ENCODE results near the gene SPIC. TPM values are rescaled to one million over a fixed set of nuclear protein-coding genes. Genes with fewer than 3 reads are reported as not detected.

The SPIC gene
- total RNA-seq, 1 experiment from 2014 or later, result not detected

DNA sequence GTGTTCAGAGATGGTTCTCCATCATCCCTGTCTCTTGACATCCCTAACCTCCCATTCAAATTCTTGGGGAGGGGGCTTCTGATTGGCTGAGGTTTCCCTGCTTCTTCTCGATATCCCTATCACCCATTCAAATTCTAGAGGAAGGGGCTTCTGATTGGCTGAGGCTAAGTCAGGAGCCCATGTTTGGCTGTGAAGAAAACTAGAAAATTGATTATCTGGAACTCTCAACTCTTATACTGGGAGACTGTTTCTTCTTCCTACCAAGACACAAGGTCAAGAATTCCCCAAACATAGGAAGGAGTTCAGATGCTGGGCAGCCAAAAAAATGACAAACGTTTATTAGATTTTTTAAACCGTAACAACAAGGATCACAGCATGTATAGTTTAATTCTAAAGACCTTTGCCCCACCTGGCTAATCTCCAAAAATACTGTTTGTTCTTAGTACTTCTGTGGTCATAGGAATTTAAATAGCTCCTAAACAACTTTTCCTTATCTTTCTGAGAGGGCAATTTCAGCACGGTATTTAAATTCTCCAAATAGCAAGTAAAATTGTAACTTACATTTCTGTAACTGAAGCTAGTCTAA is 26.4 kb downstream of the SPIC start:
- no peak overlapping the region for H2BK12ac ChIP-seq (ENCODE audit: insufficient read length, low read depth, low read length)
- H3K27ac Mint-ChIP-seq, result no peak overlapping the region
- H3K79me1 ChIP-seq (ENCODE audit: insufficient read depth, low read depth, low read length, poor library complexity, severe bottlenecking), result no peaks in the 10 kb centered on the region
- H4K91ac ChIP-seq (ENCODE audit: insufficient read length, low read depth, low read length), result no peak overlapping the region
- no peak overlapping the region for H3K4me3 Mint-ChIP-seq
- H3K27ac ChIP-seq (ENCODE audit: insufficient read length, low read depth, low read length), result no peak overlapping the region
- H2BK120ac ChIP-seq (ENCODE audit: low read depth, low read length, poor library complexity, severe bottlenecking), result no peak overlapping the region
- H2BK20ac ChIP-seq (ENCODE audit: low read depth, low read length, poor library complexity, severe bottlenecking), result no peak overlapping the region
- H4K20me1 ChIP-seq (ENCODE audit: control insufficient read depth, insufficient read depth, insufficient read length), result no peaks in the 10 kb centered on the region
- no peak overlapping the region for H3K56ac ChIP-seq (ENCODE audit: insufficient read length, low read depth, low read length)
- H3T11ph ChIP-seq (ENCODE audit: low read length), result no peak overlapping the region
- no peaks in the 10 kb centered on the region for H3K27me3 ChIP-seq (ENCODE audit: insufficient read depth, low read length)
- H2AK5ac ChIP-seq (ENCODE audit: insufficient read length, low read length), result no peak overlapping the region
- H3K79me2 ChIP-seq (ENCODE audit: insufficient read depth, low read length), result no peaks in the 10 kb centered on the region
- H3K9me3 Mint-ChIP-seq, result peaks cover 5 to 6% of the 10 kb centered on the region in 2 experiments; a peak in 4 of 5 replicates
- H3K4ac ChIP-seq (ENCODE audit: low read depth, low read length), result no peak overlapping the region
- H4K8ac ChIP-seq (replicated peaks; ENCODE audit: insufficient read length, low read depth, low read length), result no peak overlapping the region
- H3K18ac ChIP-seq (ENCODE audit: insufficient read length, low read depth, low read length), result no peak overlapping the region
- no peak overlapping the region for H2BK15ac ChIP-seq (ENCODE audit: low read depth, low read length)
- no peaks in the 10 kb centered on the region for H3K23me2 ChIP-seq (ENCODE audit: insufficient read length, low read depth, low read length, poor library complexity, severe bottlenecking)
- no peak for DNase-seq
- H3K27me3 Mint-ChIP-seq (ENCODE audit: low read depth), result no peaks in the 10 kb centered on the region
- no peak overlapping the region for H2BK5ac ChIP-seq (ENCODE audit: insufficient read length, low read length)
- no peaks in the 10 kb centered on the region for H3K4me1 Mint-ChIP-seq
- no peak overlapping the region for H3K14ac ChIP-seq (ENCODE audit: insufficient read depth, low read length)
- no peak overlapping the region for H3K9ac ChIP-seq (ENCODE audit: extremely low read depth, insufficient read length, low read length)
- H3K36me3 Mint-ChIP-seq (ENCODE audit: insufficient read depth in 1 of 3, low read depth in 3 of 3), result peaks cover 0 to 7% (median 0%) of the 10 kb centered on the region in 3 experiments; a peak in 2 of 7 replicates
- no peak overlapping the region for H3K23ac ChIP-seq (ENCODE audit: insufficient read length, low read depth, low read length)
- no peaks in the 10 kb centered on the region for H3K9me3 ChIP-seq (ENCODE audit: control insufficient read depth, low read depth, low read length)
- TF ChIP-seq, protein P1, sequence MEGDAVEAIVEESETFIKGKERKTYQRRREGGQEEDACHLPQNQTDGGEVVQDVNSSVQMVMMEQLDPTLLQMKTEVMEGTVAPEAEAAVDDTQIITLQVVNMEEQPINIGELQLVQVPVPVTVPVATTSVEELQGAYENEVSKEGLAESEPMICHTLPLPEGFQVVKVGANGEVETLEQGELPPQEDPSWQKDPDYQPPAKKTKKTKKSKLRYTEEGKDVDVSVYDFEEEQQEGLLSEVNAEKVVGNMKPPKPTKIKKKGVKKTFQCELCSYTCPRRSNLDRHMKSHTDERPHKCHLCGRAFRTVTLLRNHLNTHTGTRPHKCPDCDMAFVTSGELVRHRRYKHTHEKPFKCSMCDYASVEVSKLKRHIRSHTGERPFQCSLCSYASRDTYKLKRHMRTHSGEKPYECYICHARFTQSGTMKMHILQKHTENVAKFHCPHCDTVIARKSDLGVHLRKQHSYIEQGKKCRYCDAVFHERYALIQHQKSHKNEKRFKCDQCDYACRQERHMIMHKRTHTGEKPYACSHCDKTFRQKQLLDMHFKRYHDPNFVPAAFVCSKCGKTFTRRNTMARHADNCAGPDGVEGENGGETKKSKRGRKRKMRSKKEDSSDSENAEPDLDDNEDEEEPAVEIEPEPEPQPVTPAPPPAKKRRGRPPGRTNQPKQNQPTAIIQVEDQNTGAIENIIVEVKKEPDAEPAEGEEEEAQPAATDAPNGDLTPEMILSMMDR (conservative IDR thresholded peaks at IDR 0.05), result no peak
- no peak overlapping the region for H2AFZ ChIP-seq (ENCODE audit: low read length)
- no peaks in the 10 kb centered on the region for H3K4me1 ChIP-seq (ENCODE audit: insufficient read depth, low read length)
- H4K5ac ChIP-seq (ENCODE audit: insufficient read length, low read depth, low read length), result no peak overlapping the region
- H3K4me2 ChIP-seq (ENCODE audit: insufficient read depth, insufficient read length, low read length), result no peak overlapping the region
- WGBS (ENCODE audit: extremely low coverage, insufficient read length, low lambda C conversion rate), result no CpG with 5 or more reads among the region's 4 CpGs
